Placental epithelial cell (primary cell): Measurements from ENCODE around the gene AFMID. TPM values are rescaled to one million over a fixed set of nuclear protein-coding genes. Genes with fewer than 3 reads are reported as not detected.

ENCODE experiments used
- small RNA-seq: library from RNA; depleted of rRNA; stranded (forward); fragments of <200 nt; gene quantifications from one replicate; pipeline ENCODE3, GENCODE V24; 2012
- total RNA-seq: library from RNA; depleted of rRNA; stranded (reverse); fragments of >200 nt; gene quantifications from 2 replicates; pipeline ENCODE4 v1.2.3, GENCODE V29; 2012

AFMID gene
- 21.0 and 31.4 TPM in 2 replicates for total RNA-seq

GRCh38 chr17:78186692-78187595 is at the start of gene AFMID, which contains the start of gene TK1:
Gene AFMID, plus strand, starts transcription at chr17:78187362. Its CDS starts 9 bp downstream, at chr17:78187371.
Gene TK1, minus strand, starts transcription at chr17:78187052. Its CDS starts 58 bp downstream, at chr17:78186994.

GRCh38 chr17:78168242-78168902 is 18.8 kb upstream of the AFMID start, which contains the start of gene SYNGR2:
Gene SYNGR2, plus strand, starts transcription at chr17:78168581. Its CDS starts 36 bp downstream, at chr17:78168617.

GRCh38 chr17:78214016-78214705 is 27.0 kb downstream of the AFMID start, which contains the start of gene BIRC5:
Gene BIRC5, plus strand, starts transcription at chr17:78214253. Its CDS starts 64 bp downstream, at chr17:78214317.

GRCh38 chr17:78230996-78231935 is 44.1 kb downstream of the AFMID start, which contains the start of gene TMEM235:
Gene TMEM235, plus strand, starts transcription at chr17:78231631. Its CDS starts 393 bp downstream, at chr17:78232024.

Small RNA genes lying within 50 kb of the gene (small RNA-seq; reads per million reads assigned to genes)
- not detected for gene AC087645.1

Other genes with a start within 250 kb of the AFMID start
- 2.3 and 3.5 TPM in 2 replicates for gene TNRC6C, start 228.7 kb upstream of the AFMID start, total RNA-seq
- 39.3 and 75.3 TPM in 2 replicates for gene TMC6, start 58.6 kb upstream of the AFMID start, total RNA-seq
- gene TMC8, start 56.6 kb upstream of the AFMID start, total RNA-seq = under 0.01 and 0.65 TPM in 2 replicates
- not detected in 2 replicates for gene C17orf99, start 41.0 kb upstream of the AFMID start, total RNA-seq
- 6.7 and 10.6 TPM in 2 replicates for gene SYNGR2, start 18.8 kb upstream of the AFMID start, total RNA-seq
- gene TK1, start 310 bp upstream of the AFMID start, total RNA-seq = 30.6 and 169 TPM in 2 replicates
- gene BIRC5, start 26.9 kb downstream of the AFMID start, total RNA-seq = 8.6 and 24.4 TPM in 2 replicates
- not detected in 2 replicates for gene TMEM235, start 44.3 kb downstream of the AFMID start, total RNA-seq
- 4.3 and 5.3 TPM in 2 replicates for gene SOCS3, start 172.7 kb downstream of the AFMID start, total RNA-seq
- gene PGS1, start 191.3 kb downstream of the AFMID start, total RNA-seq = 26.7 and 32.1 TPM in 2 replicates